T-cell (primary cell): ENCODE data around the gene PTPN21. TPM values are rescaled to one million over a fixed set of nuclear protein-coding genes. Genes with fewer than 3 reads are reported as not detected.

Experiments used
- ATAC-seq, 4 experiments: fragments of 200-7000 bp in 3 of 4; fragments of 150-1000 bp in 1 of 4; cut with Tn5 transposase; replicated peaks in 1 of 4; 1 replicate in 3 of 4; 2 replicates in 1 of 4; pipeline ENCODE4 v1.10.0; 2021; ENCODE audit warnings: moderate library complexity in 3 of 4, mild to moderate bottlenecking in 2 of 4, moderate number of reproducible peaks in 1 of 4
- CTCF ChIA-PET, 2 donors: fragments of 300-600 bp; sonication (Branson Sonifier 250); formaldehyde crosslinking; loops; one replicate each; lab custom pipeline; 2022; ENCODE audit warnings: antibody characterized with exemption in 2 of 2; lab: Charles Lee
- POLR2A ChIA-PET, 2 donors: fragments of 300-600 bp; sonication (Branson Sonifier 250); formaldehyde crosslinking; loops; one replicate each; lab custom pipeline; 2022; ENCODE audit warnings: antibody characterized with exemption in 2 of 2; lab: Charles Lee
- DNase-seq, 35 experiments: peaks; one replicate each; pipeline versions ENCODE4 v3.0.0 to v3.0.0-alpha.2; 2013 to 2023
- H3K27ac ChIP-seq: one replicate; pipeline ENCODE4 v1.5.1; 2013; ENCODE audit warnings: low read length
- H3K27me3 ChIP-seq, 2 experiments: replicated peaks in 1 of 2; 1 replicate in 1 of 2; 2 replicates in 1 of 2; pipeline versions ENCODE4 v1.6.1 to v1.7.0; 2013; ENCODE audit warnings: low read length in 1 of 2, mixed read lengths in 1 of 2; ENCODE audit not compliant: control insufficient read depth in 2 of 2, insufficient read depth in 2 of 2; ENCODE audit errors: extremely low read depth in 1 of 2
- H3K36me3 ChIP-seq, 2 donors: 1 replicate in 1 of 2; 2 replicates in 1 of 2; pipeline versions ENCODE4 v1.6.1 to v1.7.0; 2013; ENCODE audit warnings: low read length in 1 of 2; ENCODE audit not compliant: control insufficient read depth in 2 of 2, insufficient read depth in 1 of 2; ENCODE audit errors: extremely low read depth in 1 of 2
- H3K4me1 ChIP-seq, 2 experiments: 1 replicate in 1 of 2; 2 replicates in 1 of 2; pipeline versions ENCODE4 v1.6.1 to v1.7.0; 2013; ENCODE audit warnings: low read length in 2 of 2, mixed read lengths in 1 of 2; ENCODE audit not compliant: insufficient read depth in 2 of 2, control insufficient read depth in 1 of 2; ENCODE audit errors: extremely low read depth in 1 of 2
- H3K4me3 ChIP-seq, 2 donors: 1 replicate in 1 of 2; 2 replicates in 1 of 2; pipeline versions ENCODE4 v1.5.1 to v1.7.0; 2013; ENCODE audit warnings: mild to moderate bottlenecking in 2 of 2, low read length in 1 of 2, moderate library complexity in 1 of 2; ENCODE audit not compliant: control insufficient read depth in 1 of 2; ENCODE audit errors: extremely low read depth in 1 of 2
- H3K9me3 ChIP-seq: 2 replicates; pipeline ENCODE4 v1.7.0; 2013
- H3K27ac Mint-ChIP-seq, 2 donors: one replicate each; pipeline ENCODE4 v1.8.0; 2020 to 2021; ENCODE audit warnings: mild to moderate bottlenecking in 2 of 2, mixed read lengths in 2 of 2
- H3K27me3 Mint-ChIP-seq, 2 donors: one replicate each; pipeline ENCODE4 v1.8.0; 2021 to 2022; ENCODE audit warnings: mixed read lengths in 2 of 2
- H3K36me3 Mint-ChIP-seq: one replicate; pipeline ENCODE4 v1.8.0; 2021; ENCODE audit warnings: mixed read lengths
- H3K4me1 Mint-ChIP-seq, 3 donors: one replicate each; pipeline ENCODE4 v1.8.0; 2020 to 2022; ENCODE audit warnings: mixed read lengths in 3 of 3, mild to moderate bottlenecking in 1 of 3
- H3K4me3 Mint-ChIP-seq, 3 donors: one replicate each; pipeline ENCODE4 v1.8.0; 2020 to 2022; ENCODE audit warnings: mild to moderate bottlenecking in 3 of 3, mixed read lengths in 3 of 3, moderate library complexity in 3 of 3
- H3K9me3 Mint-ChIP-seq, 3 donors: one replicate each; pipeline ENCODE4 v1.8.0; 2020 to 2022; ENCODE audit warnings: mixed read lengths in 3 of 3
- WGBS: methylation state at CpG from one replicate; pipeline ENCODE4 v1.1.5; 2013; ENCODE audit warnings: missing lambda C conversion rate; ENCODE audit not compliant: insufficient coverage; 5-methylcytosine and 5-hydroxymethylcytosine counted together
- total RNA-seq, 35 experiments: library from RNA in 6 of 35; stranded (reverse) in 6 of 35; fragments of 120-200 nt in 1 of 35; gene quantifications; one replicate each; pipeline versions ENCODE4 v1.2.1 to v1.2.4 and lab custom pipeline; 2013 to 2026

Gene PTPN21
- total RNA-seq, 5 donors from 2014 or later (not counting 1 experiment from before 2014, with no cell fraction given): 0.07 to 0.60 (median 0.18) TPM; not detected in 2

- CTCF ChIA-PET: no interaction called here
These were observed 7.4 kb downstream of the PTPN21 start for GRCh38 chr14:88547386-88547780.

GRCh38 chr14:88546621-88547385 is 8.0 kb downstream of the PTPN21 start:
- no peak for ATAC-seq

More at GRCh38 chr14:88547386-88547780, 7.4 kb downstream of the PTPN21 start:
- Mint-ChIP-seq H3K27ac (no peak overlapping the region), H3K36me3 (no peaks in the 10 kb centered on the region), H3K27me3 (peaks cover 17 to 26% of the 10 kb centered on the region in 2 donors), H3K4me1 (peaks cover 0 to 4% (median 3%) of the 10 kb centered on the region in 3 donors), H3K4me3 (no peak overlapping the region), H3K9me3 (no peaks in the 10 kb centered on the region)
- peaks cover 0 to 11% of the 10 kb centered on the region in 2 experiments for H3K4me1 ChIP-seq
- DNase-seq (no peak), ATAC-seq (no peak)
- H3K36me3 ChIP-seq: no peaks in the 10 kb centered on the region
- WGBS: 75% methylated on average over 2 of the region's 3 CpGs
- no peaks in the 10 kb centered on the region for H3K9me3 ChIP-seq
- no peak overlapping the region for H3K4me3 ChIP-seq
- no peak overlapping the region for H3K27ac ChIP-seq
- peaks cover 4 to 19% of the 10 kb centered on the region in 2 experiments for H3K27me3 ChIP-seq
- POLR2A ChIA-PET: no interaction called here

GRCh38 chr14:88545256-88545655 is 9.6 kb downstream of the PTPN21 start:
- no peak overlapping the region for H3K4me3 Mint-ChIP-seq
- Histone ChIP-seq H3K27ac (no peak overlapping the region), H3K36me3 (no peaks in the 10 kb centered on the region), H3K9me3 (no peaks in the 10 kb centered on the region), H3K4me3 (no peak overlapping the region), H3K4me1 (no peaks in the 10 kb centered on the region), H3K27me3 (peaks cover 0 to 6% of the 10 kb centered on the region in 2 experiments)
- no peaks in the 10 kb centered on the region for H3K9me3 Mint-ChIP-seq
- H3K27me3 Mint-ChIP-seq: peaks cover 5 to 6% of the 10 kb centered on the region in 2 donors
- ATAC-seq (no peak), DNase-seq (no peak)
- ChIA-PET POLR2A (no interaction called here), CTCF (no interaction called here)
- no peak overlapping the region for H3K27ac Mint-ChIP-seq
- H3K36me3 Mint-ChIP-seq: no peaks in the 10 kb centered on the region
- whole genome bisulfite sequencing: 89% methylated on average over 2 of the region's 3 CpGs
- H3K4me1 Mint-ChIP-seq: no peaks in the 10 kb centered on the region

More at GRCh38 chr14:88546621-88547385, 8.0 kb downstream of the PTPN21 start:
- peaks cover 0 to 15% of the 10 kb centered on the region in 2 experiments for H3K27me3 ChIP-seq
- no peak overlapping the region for H3K27ac Mint-ChIP-seq
- H3K4me1 ChIP-seq: peaks cover 0 to 7% of the 10 kb centered on the region in 2 experiments
- no peaks in the 10 kb centered on the region for H3K36me3 Mint-ChIP-seq
- peaks cover 0 to 1% (median 1%) of the 10 kb centered on the region in 3 donors for H3K4me1 Mint-ChIP-seq
- no peaks in the 10 kb centered on the region for H3K36me3 ChIP-seq
- no peak overlapping the region for H3K4me3 Mint-ChIP-seq
- no peaks in the 10 kb centered on the region for H3K9me3 Mint-ChIP-seq
- POLR2A ChIA-PET: no interaction called here
- no peaks in the 10 kb centered on the region for H3K9me3 ChIP-seq
- no CpG with 5 or more reads among the region's 4 CpGs for WGBS
- peaks cover 13 to 21% of the 10 kb centered on the region in 2 donors for H3K27me3 Mint-ChIP-seq
- CTCF ChIA-PET: no interaction called here
- no peak for DNase-seq
- H3K4me3 ChIP-seq: no peak overlapping the region
- H3K27ac ChIP-seq: no peak overlapping the region

- Histone ChIP-seq H3K27ac (no peak overlapping the region), H3K4me3 (no peak overlapping the region), H3K9me3 (no peaks in the 10 kb centered on the region), H3K27me3 (peaks cover 0 to 3% of the 10 kb centered on the region in 2 experiments), H3K36me3 (no peaks in the 10 kb centered on the region), H3K4me1 (no peaks in the 10 kb centered on the region)
- Mint-ChIP-seq H3K36me3 (no peaks in the 10 kb centered on the region), H3K27ac (no peak overlapping the region), H3K27me3 (peaks cover 7 to 10% of the 10 kb centered on the region in 2 donors), H3K9me3 (no peaks in the 10 kb centered on the region), H3K4me1 (no peaks in the 10 kb centered on the region), H3K4me3 (no peak overlapping the region)
- ChIA-PET CTCF (no interaction called here), POLR2A (no interaction called here)
- WGBS: 90% methylated on average over 2 of the region's 6 CpGs
- DNase-seq (no peak), ATAC-seq (no peak)
These were observed 11.7 kb downstream of the PTPN21 start for GRCh38 chr14:88542857-88543795.

- WGBS: no CpG with 5 or more reads among the region's 1 CpG
- H3K27ac ChIP-seq: no peak overlapping the region
- H3K4me1 Mint-ChIP-seq: no peaks in the 10 kb centered on the region
- ChIA-PET POLR2A (no interaction called here), CTCF (no interaction called here)
- no peaks in the 10 kb centered on the region for H3K36me3 ChIP-seq
- no peaks in the 10 kb centered on the region for H3K36me3 Mint-ChIP-seq
- peaks cover 0 to 3% of the 10 kb centered on the region in 2 experiments for H3K27me3 ChIP-seq
- peaks cover 7 to 10% of the 10 kb centered on the region in 2 donors for H3K27me3 Mint-ChIP-seq
- no peak overlapping the region for H3K27ac Mint-ChIP-seq
- H3K9me3 ChIP-seq: no peaks in the 10 kb centered on the region
- H3K4me3 Mint-ChIP-seq: no peak overlapping the region
- H3K4me1 ChIP-seq: no peaks in the 10 kb centered on the region
- no peaks in the 10 kb centered on the region for H3K9me3 Mint-ChIP-seq
- no peak for ATAC-seq
- DNase-seq: no peak
- no peak overlapping the region for H3K4me3 ChIP-seq
These were observed 13.5 kb downstream of the PTPN21 start for GRCh38 chr14:88541324-88541723.

- Histone ChIP-seq H3K4me3 (no peak overlapping the region), H3K27ac (no peak overlapping the region), H3K9me3 (no peaks in the 10 kb centered on the region), H3K27me3 (peaks cover 0 to 7% of the 10 kb centered on the region in 2 experiments), H3K4me1 (no peaks in the 10 kb centered on the region), H3K36me3 (no peaks in the 10 kb centered on the region)
- DNase-seq: no peak
- Mint-ChIP-seq H3K36me3 (no peaks in the 10 kb centered on the region), H3K27me3 (peaks cover 3 to 10% of the 10 kb centered on the region in 2 donors), H3K27ac (no peak overlapping the region), H3K9me3 (peaks cover 0 to under 1% (median under 1%) of the 10 kb centered on the region in 3 donors), H3K4me1 (no peaks in the 10 kb centered on the region), H3K4me3 (no peak overlapping the region)
- CTCF ChIA-PET: interaction anchor here in 1 of 2 donors (0.6 kb wide), 1 partner anchor 1448 kb away, joined by 3 read pairs; no protein-coding TSS in a partner anchor
- POLR2A ChIA-PET: no interaction called here
- no peak for ATAC-seq
- 89% methylated on average over 3 of the region's 4 CpGs for WGBS
These were observed 19.0 kb downstream of the PTPN21 start for GRCh38 chr14:88535813-88536212.
